H1 (cell line): Measurements from ENCODE around the gene HIVEP3. TPM values are rescaled to one million over a fixed set of nuclear protein-coding genes. Genes with fewer than 3 reads are reported as not detected.

Experiments used
- CTCF ChIA-PET: fragments of 300-600 bp; sonication (Branson Sonifier 250); formaldehyde crosslinking; loops from one replicate; lab custom pipeline; 2021; ENCODE audit not compliant: partially characterized antibody; lab: Charles Lee
- POLR2A ChIA-PET: fragments of 300-600 bp; sonication (Branson Sonifier 250); formaldehyde crosslinking; loops from one replicate; lab custom pipeline; 2021; ENCODE audit warnings: inconsistent platforms; ENCODE audit not compliant: partially characterized antibody; lab: Charles Lee
- DNase-seq, 2 experiments: peaks; one replicate each; pipeline versions ENCODE4 v3.0.0 to v3.0.0-alpha.2; 2010 to 2022; ENCODE audit warnings: low spot score in 2 of 2, low read depth in 1 of 2, mixed read lengths in 1 of 2
- FAIRE-seq: peaks from 2 replicates; lab custom pipeline; 2011; peaks lifted over from hg19 to GRCh38; lab: Jason Lieb, UNC
- H2AFZ ChIP-seq: 2 replicates; pipeline ENCODE4 v1.8.1; 2012; ENCODE audit warnings: low read length, inconsistent platforms
- H2AK5ac ChIP-seq: 2 replicates; pipeline ENCODE4 v1.6.1; 2013; ENCODE audit warnings: low read depth, low read length
- H2BK120ac ChIP-seq: replicated peaks from 2 replicates; pipeline ENCODE3; 2013; ENCODE audit warnings: low read depth, low read length, inconsistent platforms
- H2BK12ac ChIP-seq: 2 replicates; pipeline ENCODE4 v1.6.1; 2013; ENCODE audit warnings: low read depth, low read length
- H2BK15ac ChIP-seq: 2 replicates; pipeline ENCODE4 v1.6.1; 2013; ENCODE audit warnings: low read length
- H2BK20ac ChIP-seq: 2 replicates; pipeline ENCODE4 v1.6.1; 2013; ENCODE audit warnings: low read length
- H2BK5ac ChIP-seq: 2 replicates; pipeline ENCODE4 v1.6.1; 2013; ENCODE audit warnings: low read depth, low read length
- H3K14ac ChIP-seq: 2 replicates; pipeline ENCODE4 v1.6.1; 2013; ENCODE audit warnings: inconsistent platforms; ENCODE audit not compliant: insufficient read length
- H3K18ac ChIP-seq: 2 replicates; pipeline ENCODE4 v1.6.1; 2013; ENCODE audit warnings: low read length; ENCODE audit errors: extremely low read depth
- H3K23ac ChIP-seq: 2 replicates; pipeline ENCODE4 v1.6.1; 2013; ENCODE audit warnings: inconsistent platforms; ENCODE audit not compliant: insufficient read length
- H3K23me2 ChIP-seq: 2 replicates; pipeline ENCODE4 v1.6.1; 2013; ENCODE audit warnings: low read depth, low read length
- H3K27ac ChIP-seq: 2 replicates; pipeline ENCODE4 v1.6.1; 2011; ENCODE audit warnings: low read depth, low read length, inconsistent platforms
- H3K27me3 ChIP-seq, 4 experiments: replicated peaks in 1 of 4; 1 replicate in 1 of 4; 2 replicates in 3 of 4; pipeline versions ENCODE4 v1.6.1 to v1.8.1; 2011 to 2013; ENCODE audit warnings: low read length in 3 of 4, mild to moderate bottlenecking in 3 of 4, inconsistent platforms in 2 of 4, mixed read lengths in 2 of 4, moderate library complexity in 1 of 4; ENCODE audit not compliant: control insufficient read depth in 3 of 4, insufficient read depth in 3 of 4; ENCODE audit errors: extremely low read depth in 1 of 4
- H3K36me3 ChIP-seq, 4 experiments: 2 replicates each; pipeline versions ENCODE4 v1.6.1 to v1.8.1; 2011 to 2013; ENCODE audit warnings: mild to moderate bottlenecking in 4 of 4, low read length in 3 of 4, moderate library complexity in 2 of 4, control low read depth in 1 of 4, inconsistent platforms in 1 of 4; ENCODE audit not compliant: insufficient read depth in 4 of 4, control insufficient read depth in 2 of 4
- H3K4ac ChIP-seq: replicated peaks from 2 replicates; pipeline ENCODE3; 2013; ENCODE audit warnings: low read length, low read depth, mixed read lengths, inconsistent platforms; ENCODE audit not compliant: insufficient read length
- H3K4me1 ChIP-seq, 4 experiments: replicated peaks in 1 of 4; 1 replicate in 1 of 4; 2 replicates in 3 of 4; pipeline versions ENCODE4 v1.6.1 to v1.8.1; 2011 to 2013; ENCODE audit warnings: low read length in 3 of 4, inconsistent platforms in 2 of 4, mixed read lengths in 1 of 4; ENCODE audit not compliant: insufficient read depth in 4 of 4, control insufficient read depth in 3 of 4
- H3K4me2 ChIP-seq, 2 experiments: 2 replicates each; pipeline versions ENCODE4 v1.6.1 to v1.8.1; 2011 to 2013; ENCODE audit warnings: low read depth in 2 of 2, low read length in 2 of 2, control low read depth in 1 of 2, inconsistent platforms in 1 of 2, mild to moderate bottlenecking in 1 of 2; ENCODE audit not compliant: insufficient read depth in 1 of 2
- H3K4me3 ChIP-seq, 4 experiments: fragments of 200-600, 300-600 bp in 1 of 4; sonication (generic), shearing (Covaris generic), sonication (Bioruptor Twin) in 1 of 4; 2 replicates each; pipeline versions ENCODE4 v1.5.1 to v1.8.1; 2011 to 2016; ENCODE audit warnings: low read length in 4 of 4, low read depth in 3 of 4, control low read depth in 2 of 4, inconsistent platforms in 2 of 4, mild to moderate bottlenecking in 2 of 4, mixed read lengths in 1 of 4, moderate library complexity in 1 of 4; ENCODE audit not compliant: insufficient read depth in 2 of 4; ENCODE audit errors: extremely low read depth in 1 of 4
- H3K56ac ChIP-seq: replicated peaks from 2 replicates; pipeline ENCODE3; 2013; ENCODE audit warnings: low read depth, mild to moderate bottlenecking, mixed read lengths, low read length, inconsistent platforms; ENCODE audit not compliant: insufficient read length
- H3K79me1 ChIP-seq: 2 replicates; pipeline ENCODE4 v1.6.1; 2013; ENCODE audit warnings: low read depth, low read length, control low read depth
- H3K79me2 ChIP-seq, 2 experiments: 2 replicates each; pipeline versions ENCODE4 v1.6.1 to v1.8.1; 2012 to 2013; ENCODE audit warnings: low read length in 2 of 2, mild to moderate bottlenecking in 2 of 2, inconsistent platforms in 1 of 2; ENCODE audit not compliant: insufficient read depth in 2 of 2, control insufficient read depth in 1 of 2
- H3K9ac ChIP-seq, 4 experiments: replicated peaks in 1 of 4; 1 replicate in 1 of 4; 2 replicates in 3 of 4; pipeline versions ENCODE4 v1.6.1 to v1.8.1; 2011 to 2013; ENCODE audit warnings: low read depth in 3 of 4, low read length in 3 of 4, control low read depth in 2 of 4, mild to moderate bottlenecking in 2 of 4, moderate library complexity in 2 of 4, inconsistent platforms in 1 of 4; ENCODE audit errors: extremely low read depth in 1 of 4
- H3K9me3 ChIP-seq, 2 experiments: 2 replicates each; pipeline versions ENCODE4 v1.6.1 to v1.8.1; 2012 to 2013; ENCODE audit warnings: mild to moderate bottlenecking in 2 of 2, moderate library complexity in 2 of 2, control low read depth in 1 of 2, inconsistent platforms in 1 of 2, low read depth in 1 of 2, low read length in 1 of 2, mixed read lengths in 1 of 2; ENCODE audit not compliant: insufficient read depth in 2 of 2
- H4K20me1 ChIP-seq, 2 experiments: replicated peaks in 1 of 2; 2 replicates each; pipeline versions ENCODE3 to v1.8.1; 2011 to 2013; ENCODE audit warnings: inconsistent platforms in 2 of 2, low read length in 2 of 2, mild to moderate bottlenecking in 1 of 2; ENCODE audit not compliant: insufficient read depth in 2 of 2, control insufficient read depth in 1 of 2
- H4K5ac ChIP-seq: 2 replicates; pipeline ENCODE4 v1.6.1; 2013; ENCODE audit warnings: low read length, low read depth, mixed read lengths, inconsistent platforms; ENCODE audit not compliant: insufficient read length
- H4K8ac ChIP-seq: 2 replicates; pipeline ENCODE4 v1.8.0; 2013; ENCODE audit warnings: mild to moderate bottlenecking, moderate library complexity, low read length, inconsistent platforms; ENCODE audit not compliant: insufficient read depth; ENCODE audit errors: extremely low read depth
- H4K91ac ChIP-seq: replicated peaks from 2 replicates; pipeline ENCODE3; 2013; ENCODE audit warnings: low read length, mixed read lengths, inconsistent platforms; ENCODE audit not compliant: insufficient read length
- BRCA1 ChIP-seq: IDR thresholded peaks from 2 replicates; pipeline ENCODE4 v1.6.1; 2012; ENCODE audit warnings: low read depth, low read length, improper control_type of control experiment
- CBX8 ChIP-seq: fragments of 300-800, 300-1000 bp; sonication (generic); IDR thresholded peaks from 2 replicates; pipeline ENCODE4 v1.7.1; 2016; ENCODE audit warnings: low read depth, low read length, borderline replicate concordance
- CEBPB ChIP-seq: IDR thresholded peaks from 2 replicates; pipeline ENCODE4 v1.6.1; 2012; ENCODE audit warnings: low read depth, low read length
- EGR1 ChIP-seq: IDR thresholded peaks from 2 replicates; pipeline ENCODE4 v1.6.1; 2011; ENCODE audit warnings: low read depth, low read length, borderline replicate concordance
- HDAC6 ChIP-seq: IDR thresholded peaks from one replicate; pipeline ENCODE4 v1.7.1; 2012; ENCODE audit warnings: low read depth, mild to moderate bottlenecking, inconsistent platforms, low read length, moderate library complexity
- KDM4A ChIP-seq: IDR thresholded peaks from one replicate; pipeline ENCODE4 v1.7.1; 2012; ENCODE audit warnings: low read depth, mild to moderate bottlenecking, moderate library complexity, low read length, inconsistent platforms; ENCODE audit not compliant: severe bottlenecking
- TAF1 ChIP-seq: IDR thresholded peaks from 2 replicates; pipeline ENCODE4 v1.6.1; 2011; ENCODE audit warnings: mild to moderate bottlenecking, low read depth, low read length
- ZNF274 ChIP-seq: IDR thresholded peaks from 2 replicates; pipeline ENCODE4 v1.7.0; 2012; ENCODE audit warnings: low read length, borderline replicate concordance; ENCODE audit errors: extremely low read depth
- WGBS, 2 experiments: shearing (Covaris generic) in 1 of 2; methylation state at CpG; one replicate each; pipeline versions ENCODE4 v1.1.6 to v1.1.7; 2013 to 2015; ENCODE audit warnings: low lambda C conversion rate in 2 of 2, mixed read lengths in 2 of 2, inconsistent platforms in 1 of 2, low coverage in 1 of 2, missing lambda C conversion rate in 1 of 2; ENCODE audit not compliant: insufficient replicate concordance in 2 of 2, insufficient coverage in 1 of 2, insufficient read length in 1 of 2; ENCODE audit errors: extremely low coverage in 1 of 2, missing lambda C conversion rate in 1 of 2; 5-methylcytosine and 5-hydroxymethylcytosine counted together
- polyA plus RNA-seq, 7 experiments: library from polyadenylated mRNA; depleted of rRNA in 3 of 7; stranded (reverse) in 5 of 7; unstranded in 2 of 7; fragments of >200 nt in 5 of 7; fragments of 200-250 nt in 2 of 7; gene quantifications; 1 replicate in 5 of 7; 2 replicates in 1 of 7; 4 replicates in 1 of 7; pipeline versions ENCODE4 v1.2.1 to v1.2.3, GENCODE V29; 2011 to 2013; ENCODE audit warnings: missing spikeins in 2 of 7, mixed read lengths in 2 of 7
- total RNA-seq: library from RNA; stranded (reverse); fragmentation: NEBNext Ultra II Directional; extraction: Animal tissue kit (Norgen Biotek cat#: 25700); gene quantifications from 2 replicates; pipeline ENCODE4 v1.2.1, GENCODE V29; 2021
- TF ChIP-seq, protein P1 (sequence below): IDR thresholded peaks from 2 replicates; pipeline ENCODE4 v1.6.1; 2011; ENCODE audit warnings: low read length, improper control_type of control experiment

The HIVEP3 gene
- total and polyA plus RNA-seq, 2 of the 8 experiments (the other 6 are each of a cell fraction or from before 2014, with no cell fraction given): 0.24 to 0.69 TPM

DNA sequence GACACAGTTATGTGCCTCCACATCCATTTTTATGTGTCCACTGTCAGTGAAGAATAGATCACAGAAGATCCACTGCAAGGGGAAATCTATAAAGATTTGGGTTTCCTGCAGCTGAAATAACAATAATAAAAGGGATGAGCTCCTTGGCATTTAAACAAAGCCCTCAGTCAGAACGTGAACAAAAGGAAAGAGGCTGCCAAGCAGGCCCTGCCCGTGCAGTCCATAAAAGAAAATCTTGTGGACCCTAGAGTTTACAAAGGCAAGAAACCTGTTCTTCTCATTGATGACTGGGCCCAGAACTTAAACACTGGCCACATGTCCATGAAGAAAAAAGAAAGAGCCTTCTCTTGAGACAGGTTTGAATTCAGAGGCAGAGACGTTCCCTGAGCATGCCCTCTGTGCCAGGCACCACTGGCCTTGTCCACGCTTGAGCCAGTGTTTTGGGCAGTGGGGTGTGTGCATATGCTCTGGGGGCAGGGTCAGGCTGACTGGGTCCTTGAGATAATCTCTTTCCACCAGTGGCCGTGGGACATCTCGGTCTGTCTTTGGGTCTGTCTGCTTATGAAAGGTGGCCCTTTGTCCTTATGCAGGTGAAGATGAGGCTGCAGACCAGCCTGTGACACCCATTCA is 142.7 kb downstream of the HIVEP3 start:
- Histone ChIP-seq H2BK120ac (no peak overlapping the region), H2BK20ac (no peak overlapping the region), H3K14ac (no peak overlapping the region), H2AK5ac (no peak overlapping the region), H3K18ac (no peak overlapping the region), H3K9ac (no peak overlapping the region), H3K4me2 (no peak overlapping the region), H3K23me2 (no peaks in the 10 kb centered on the region), H3K56ac (no peak overlapping the region), H3K4me3 (no peak overlapping the region), H3K4me1 (peaks cover 0 to 7% (median 0%) of the 10 kb centered on the region in 4 experiments; a peak in 6 of 7 replicates), H3K36me3 (no peaks in the 10 kb centered on the region), H2AFZ (no peak overlapping the region), H4K20me1 (no peaks in the 10 kb centered on the region), H2BK5ac (no peak overlapping the region), H3K23ac (no peak overlapping the region), H3K27ac (no peak overlapping the region), H3K79me1 (no peaks in the 10 kb centered on the region), H3K9me3 (no peaks in the 10 kb centered on the region), H3K27me3 (no peaks in the 10 kb centered on the region), H2BK12ac (no peak overlapping the region), H4K5ac (no peak overlapping the region), H2BK15ac (no peak overlapping the region), H4K8ac (no peak overlapping the region), H4K91ac (no peak overlapping the region), H3K79me2 (no peaks in the 10 kb centered on the region), H3K4ac (no peak overlapping the region)
- DNase-seq (no peak), FAIRE-seq (no peak)
- no peak for TF ChIP-seq TAF1
- no peak for TF ChIP-seq KDM4A
- TF ChIP-seq, protein P1, sequence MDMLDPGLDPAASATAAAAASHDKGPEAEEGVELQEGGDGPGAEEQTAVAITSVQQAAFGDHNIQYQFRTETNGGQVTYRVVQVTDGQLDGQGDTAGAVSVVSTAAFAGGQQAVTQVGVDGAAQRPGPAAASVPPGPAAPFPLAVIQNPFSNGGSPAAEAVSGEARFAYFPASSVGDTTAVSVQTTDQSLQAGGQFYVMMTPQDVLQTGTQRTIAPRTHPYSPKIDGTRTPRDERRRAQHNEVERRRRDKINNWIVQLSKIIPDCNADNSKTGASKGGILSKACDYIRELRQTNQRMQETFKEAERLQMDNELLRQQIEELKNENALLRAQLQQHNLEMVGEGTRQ: no peak
- TF ChIP-seq CBX8: no peak
- no peak for TF ChIP-seq HDAC6
- no peak for TF ChIP-seq ZNF274
- no peak for TF ChIP-seq EGR1
- TF ChIP-seq BRCA1: no peak
- TF ChIP-seq CEBPB: no peak
- WGBS, 2 experiments: 93% methylated on average over 6 of the region's 6 CpGs; no CpG with 5 or more reads in 1 of the 2 experiments
- ChIA-PET POLR2A (no interaction called here), CTCF (interaction anchor here (2.3 kb wide), 1 partner anchor 202 kb away, joined by 11 read pairs; no protein-coding TSS in a partner anchor)
